GM15510 (cell line): ENCODE measurements around the gene C13orf46.

Source experiments
- POLR2A ChIP-seq: IDR thresholded peaks from 3 replicates; pipeline ENCODE4 v1.6.1; 2011; ENCODE audit warnings: borderline replicate concordance; ENCODE audit not compliant: insufficient read length; ENCODE audit errors: extremely low read depth

C13orf46 gene

DNA sequence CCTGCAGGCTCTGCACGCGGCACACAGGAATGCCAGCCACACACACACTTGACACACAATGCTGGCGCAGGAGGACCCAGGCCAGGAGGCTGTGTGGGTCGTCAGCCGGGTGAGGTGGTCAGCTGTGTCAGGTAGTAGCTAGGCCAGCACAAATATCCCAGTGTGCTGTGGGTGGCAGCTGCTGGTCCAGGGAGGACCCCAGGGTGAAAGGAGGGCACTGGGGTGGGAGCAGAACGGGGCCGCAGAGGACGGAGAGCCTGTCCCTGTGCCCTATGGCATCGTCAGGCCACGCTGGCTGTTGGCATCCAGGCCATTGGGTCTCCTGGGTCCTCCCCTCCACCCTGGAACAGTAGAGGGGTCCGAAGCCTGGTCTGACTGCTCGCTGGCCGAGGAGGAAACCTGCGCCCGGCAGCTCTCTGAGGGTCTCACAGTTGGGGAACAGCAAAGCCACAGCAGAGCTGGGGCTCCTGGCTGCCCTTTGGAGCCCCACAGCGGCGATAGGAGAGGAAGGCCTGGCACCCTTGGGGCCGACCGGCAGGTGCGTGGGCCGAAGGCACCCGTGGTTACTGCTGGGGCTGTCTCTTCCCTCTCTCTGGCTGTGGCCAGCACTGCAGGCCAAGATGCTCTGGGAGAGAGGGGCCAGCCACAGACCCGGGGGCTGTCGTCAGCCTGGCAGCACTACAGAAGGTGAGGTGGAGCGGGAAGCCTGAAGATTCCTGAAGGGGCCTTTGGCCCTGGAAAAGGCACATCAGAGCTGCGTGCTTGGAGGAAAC is 27.3 kb downstream of the C13orf46 start:
- TF ChIP-seq POLR2A: no peak

DNA sequence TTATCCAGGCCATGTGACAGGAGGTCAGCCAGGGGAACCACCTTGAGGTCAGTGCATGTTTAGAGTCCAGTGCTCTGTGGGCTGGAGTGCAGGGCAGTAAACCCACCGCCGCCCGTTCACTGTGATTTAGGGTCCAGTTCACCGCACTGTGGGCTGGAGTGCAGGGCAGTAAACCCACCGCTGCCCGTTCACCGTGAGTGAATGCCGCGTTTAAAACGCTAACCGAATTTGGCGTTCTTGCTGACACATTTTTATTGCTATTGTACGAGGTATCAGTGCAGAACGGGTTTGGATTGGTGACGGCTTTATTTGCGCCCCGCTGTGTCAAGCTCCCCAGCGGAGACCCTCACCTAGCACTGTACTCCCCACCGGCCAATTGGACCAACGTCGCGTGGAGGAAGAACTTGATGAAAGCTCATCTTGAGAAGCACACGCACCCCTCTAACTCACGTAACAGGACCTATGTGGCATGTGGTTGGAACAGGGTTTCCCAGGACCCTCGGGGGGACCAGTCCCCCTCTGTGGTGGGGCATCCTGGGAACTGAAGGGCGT is 27.9 kb downstream of the C13orf46 start:
- no peak for TF ChIP-seq POLR2A

DNA sequence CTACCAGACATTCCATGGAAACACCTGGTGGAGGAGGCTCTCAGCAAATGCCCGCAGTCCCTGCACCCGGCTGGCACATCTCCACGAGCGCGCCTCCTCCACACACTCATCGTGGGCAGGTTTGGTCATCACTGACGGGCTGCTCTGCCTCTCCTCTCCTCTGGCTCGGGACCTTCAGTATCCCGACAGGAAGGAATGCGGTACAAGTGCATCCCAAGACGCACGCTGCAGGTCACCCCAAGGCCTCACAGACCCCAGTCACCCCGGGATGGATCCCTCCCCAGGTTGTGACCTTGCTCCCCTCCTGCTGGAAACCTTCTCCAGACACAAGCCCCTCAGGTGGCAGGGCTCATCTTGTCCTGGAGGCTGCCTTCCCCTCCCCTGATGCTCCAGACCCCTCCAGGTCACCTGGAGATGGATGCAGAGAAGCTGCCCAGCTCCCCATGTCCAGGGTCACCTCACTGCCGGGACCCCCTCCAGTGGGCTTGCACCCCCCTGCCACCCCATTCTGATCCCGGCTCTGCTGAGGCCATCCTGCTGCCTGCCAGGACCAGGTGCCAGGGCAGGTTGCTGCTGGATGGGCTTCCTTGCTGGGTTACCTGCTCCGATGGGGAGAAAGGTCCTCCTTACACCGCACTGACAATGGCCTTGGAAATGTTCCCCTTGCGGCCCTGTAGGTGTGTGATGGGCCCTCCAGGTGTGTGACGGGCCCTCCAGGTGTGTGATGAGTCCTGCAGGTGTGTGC is 29.9 kb downstream of the C13orf46 start:
- no peak for TF ChIP-seq POLR2A

DNA sequence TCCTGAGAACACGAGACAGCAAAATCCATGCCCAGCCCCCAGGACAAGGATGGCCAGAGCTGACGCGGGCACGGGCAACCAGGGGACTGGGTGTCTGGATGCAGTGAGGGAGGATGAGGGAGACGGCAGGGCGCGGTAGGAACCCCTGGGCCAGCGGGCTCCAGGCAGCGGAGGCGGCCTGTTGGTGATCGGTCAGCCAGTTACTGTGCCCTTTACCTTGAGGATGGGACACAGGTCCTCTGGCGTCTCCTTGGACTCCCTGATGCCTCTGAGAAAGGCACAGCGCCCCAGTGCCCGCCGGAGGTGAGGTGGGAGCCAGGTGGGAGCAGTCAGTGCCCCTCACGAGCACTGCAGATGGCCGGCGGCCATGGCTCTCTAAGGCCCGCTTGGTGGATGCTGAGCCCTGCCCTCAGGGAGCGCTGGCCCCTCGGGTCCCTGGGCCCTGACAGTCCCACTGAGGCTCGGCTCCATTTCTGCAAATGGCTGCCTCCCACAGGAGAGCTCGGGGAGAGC is 31.2 kb downstream of the C13orf46 start:
- no peak for TF ChIP-seq POLR2A

DNA sequence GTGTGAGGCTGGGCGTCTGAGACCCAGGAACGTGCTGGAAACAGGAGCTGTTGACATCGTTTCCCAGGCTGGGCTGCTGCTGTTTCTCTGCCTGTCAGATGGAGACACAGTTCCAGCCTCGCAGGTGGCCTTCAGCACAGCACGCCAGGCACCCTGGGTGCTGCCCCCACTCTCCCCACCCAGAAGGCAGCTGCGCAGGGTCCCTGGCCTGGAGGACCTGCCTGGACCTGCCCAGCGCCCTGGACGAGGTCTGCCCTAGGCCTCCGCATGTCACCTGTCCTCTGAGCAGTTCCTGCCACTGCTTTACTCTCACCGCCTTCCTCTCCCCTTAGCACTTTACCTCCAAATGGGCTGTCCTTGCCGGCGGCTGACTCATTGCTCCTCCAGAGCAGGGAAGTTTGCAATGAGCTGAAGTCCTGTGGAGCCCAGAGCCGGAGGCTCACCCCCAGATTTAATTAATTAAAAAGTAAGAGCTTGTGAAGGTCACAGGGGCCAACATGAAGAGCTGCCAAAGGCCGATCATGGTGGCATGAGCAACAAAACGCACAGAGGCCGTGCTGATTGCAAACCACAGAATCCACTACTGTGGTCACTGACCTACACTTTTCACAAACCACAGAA is 32.2 kb downstream of the C13orf46 start:
- no peak for TF ChIP-seq POLR2A

DNA sequence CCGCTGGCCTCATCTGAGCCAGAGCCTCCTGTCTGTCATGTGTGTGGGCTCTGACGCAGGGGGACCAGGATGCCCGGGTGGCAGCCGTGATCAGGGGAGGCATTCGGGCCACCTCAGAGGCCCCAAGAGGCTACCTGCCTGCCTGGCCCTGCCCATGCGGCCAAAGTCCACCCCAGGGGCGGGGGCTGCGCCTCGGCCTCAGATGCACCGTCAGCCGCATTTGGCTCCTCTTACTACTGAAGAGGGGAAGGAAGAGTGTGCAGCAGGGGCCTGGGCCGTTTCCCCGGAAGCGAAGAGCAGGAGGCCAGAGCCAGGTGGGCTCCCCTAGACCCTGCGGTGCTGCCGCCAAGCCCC is 34.0 kb downstream of the C13orf46 start:
- TF ChIP-seq POLR2A: no peak

DNA sequence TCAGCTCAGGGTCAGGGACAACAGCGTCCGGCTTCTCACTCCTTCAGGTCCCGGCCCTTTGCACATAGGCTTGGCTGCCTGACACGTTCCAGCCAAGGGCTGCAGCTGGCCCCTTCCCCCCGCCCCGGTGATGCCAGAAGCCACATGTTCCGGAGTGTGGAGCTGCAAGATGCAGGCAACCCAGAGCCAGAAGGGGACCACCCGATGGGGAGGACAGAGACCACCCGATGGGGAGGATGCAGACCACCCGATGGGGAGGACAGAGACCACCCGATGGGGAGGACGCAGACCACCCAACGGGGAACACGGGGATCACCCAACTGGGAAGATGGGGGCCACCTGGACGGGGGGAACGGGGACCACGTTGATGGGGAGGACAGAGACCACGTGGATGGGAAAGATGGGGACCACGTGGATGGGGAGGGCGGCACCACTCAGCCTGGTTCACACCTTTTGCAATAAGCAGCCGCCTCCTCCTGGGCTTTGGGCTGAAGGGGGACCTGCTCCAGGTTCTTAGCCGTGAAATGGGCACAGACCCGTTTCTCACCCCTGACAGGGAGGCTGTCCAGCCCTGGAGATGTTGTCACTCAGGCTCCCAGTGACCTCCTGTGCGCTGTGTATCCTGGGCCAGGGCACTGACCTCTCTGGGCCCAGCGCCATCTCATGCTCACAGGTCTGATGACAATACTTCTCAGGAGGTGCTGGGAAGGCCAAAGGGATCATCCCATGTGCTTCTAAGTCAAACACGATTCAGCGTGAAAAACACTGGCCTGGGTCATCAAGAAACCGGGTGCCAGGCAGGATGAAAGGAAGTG is 34.5 kb downstream of the C13orf46 start:
- no peak for TF ChIP-seq POLR2A

DNA sequence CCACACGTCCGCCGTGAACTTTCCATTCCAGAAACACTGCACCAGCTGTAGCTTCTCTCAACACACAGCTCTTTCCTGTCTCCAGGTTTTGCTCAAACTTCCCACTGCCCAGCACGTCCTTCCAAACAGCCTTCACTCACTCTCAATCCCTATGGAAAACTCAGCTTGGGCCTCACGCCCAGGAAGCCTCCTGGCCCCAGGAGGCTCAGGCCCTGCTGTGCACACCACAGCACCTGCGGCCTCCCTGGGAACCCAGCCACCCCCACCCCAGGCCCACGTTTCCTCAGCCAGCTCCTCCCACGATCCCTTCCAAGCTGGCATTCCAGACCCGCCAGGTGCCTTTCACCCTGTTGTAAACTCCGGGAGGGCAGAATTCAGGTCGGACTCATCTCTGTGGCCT is 35.2 kb downstream of the C13orf46 start:
- TF ChIP-seq POLR2A: no peak

DNA sequence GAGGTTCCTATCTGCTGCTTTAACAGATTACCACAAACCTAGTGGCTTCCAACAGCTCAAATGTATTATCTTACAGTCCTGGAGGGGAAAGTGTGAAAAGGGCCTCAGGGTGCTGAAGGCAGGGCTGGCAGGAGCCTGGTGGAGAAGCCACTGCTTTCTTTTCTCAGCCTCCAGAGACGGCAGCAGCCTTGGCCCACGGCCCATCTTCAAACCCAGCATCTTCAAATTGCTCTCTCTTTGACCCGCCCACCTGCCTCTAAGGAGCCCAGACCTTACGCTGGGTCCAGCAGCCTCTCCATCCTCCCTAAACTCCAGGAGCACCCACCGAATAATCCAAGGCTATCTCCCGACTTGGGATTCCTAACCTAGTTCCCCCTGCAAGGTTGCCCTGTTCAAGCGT is 35.6 kb downstream of the C13orf46 start:
- no peak for TF ChIP-seq POLR2A

DNA sequence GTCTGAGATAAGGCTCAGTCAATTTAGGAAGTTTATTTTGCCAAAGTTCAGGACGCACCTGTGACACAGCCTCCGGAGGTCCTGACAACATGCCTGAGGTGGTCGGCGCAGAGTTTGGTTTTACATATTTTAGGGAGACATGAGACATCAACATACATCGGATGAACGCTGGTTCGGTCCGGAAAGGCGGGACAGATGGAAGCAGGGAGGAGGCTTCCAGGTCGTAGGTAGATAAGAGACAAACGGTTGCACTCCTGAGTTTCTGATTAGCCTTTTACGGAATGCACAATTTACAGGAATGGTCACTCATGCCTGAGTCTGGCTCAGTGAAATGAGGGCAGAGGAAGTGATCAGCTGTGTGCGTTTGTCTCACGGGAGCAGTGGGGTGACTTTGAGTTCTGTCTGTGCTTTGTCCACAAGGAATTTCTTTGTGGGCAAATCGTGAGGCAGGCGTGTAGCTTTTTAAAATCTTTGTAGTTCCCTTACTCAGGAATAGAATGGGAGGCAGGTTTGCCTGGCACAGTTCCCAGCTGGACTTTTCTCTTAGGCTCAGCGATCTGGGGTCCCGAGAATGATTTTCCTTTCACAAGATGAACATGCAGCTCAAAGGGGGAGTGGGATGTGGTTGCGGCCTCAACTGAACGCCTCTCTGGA is 36.2 kb downstream of the C13orf46 start:
- no peak for TF ChIP-seq POLR2A

DNA sequence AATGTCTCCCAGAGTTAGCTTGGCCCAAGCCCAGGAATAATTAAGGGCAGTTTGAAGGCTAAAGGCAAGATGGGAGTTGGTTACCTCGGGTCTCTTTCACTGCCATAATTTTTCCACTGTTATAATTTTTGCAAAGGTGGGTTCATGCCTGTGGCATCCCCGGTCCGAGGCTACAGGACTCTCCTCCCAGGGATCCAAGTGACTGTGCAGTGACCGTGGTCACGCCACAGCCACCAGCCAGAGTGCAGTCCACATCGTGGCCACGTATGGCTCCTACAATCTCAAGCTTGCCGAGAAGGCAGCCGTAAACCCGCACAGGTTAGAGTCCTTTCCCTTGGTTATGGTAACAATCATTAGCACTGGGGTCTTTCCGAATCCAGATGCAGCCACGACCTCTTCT is 36.8 kb downstream of the C13orf46 start:
- no peak for TF ChIP-seq POLR2A

DNA sequence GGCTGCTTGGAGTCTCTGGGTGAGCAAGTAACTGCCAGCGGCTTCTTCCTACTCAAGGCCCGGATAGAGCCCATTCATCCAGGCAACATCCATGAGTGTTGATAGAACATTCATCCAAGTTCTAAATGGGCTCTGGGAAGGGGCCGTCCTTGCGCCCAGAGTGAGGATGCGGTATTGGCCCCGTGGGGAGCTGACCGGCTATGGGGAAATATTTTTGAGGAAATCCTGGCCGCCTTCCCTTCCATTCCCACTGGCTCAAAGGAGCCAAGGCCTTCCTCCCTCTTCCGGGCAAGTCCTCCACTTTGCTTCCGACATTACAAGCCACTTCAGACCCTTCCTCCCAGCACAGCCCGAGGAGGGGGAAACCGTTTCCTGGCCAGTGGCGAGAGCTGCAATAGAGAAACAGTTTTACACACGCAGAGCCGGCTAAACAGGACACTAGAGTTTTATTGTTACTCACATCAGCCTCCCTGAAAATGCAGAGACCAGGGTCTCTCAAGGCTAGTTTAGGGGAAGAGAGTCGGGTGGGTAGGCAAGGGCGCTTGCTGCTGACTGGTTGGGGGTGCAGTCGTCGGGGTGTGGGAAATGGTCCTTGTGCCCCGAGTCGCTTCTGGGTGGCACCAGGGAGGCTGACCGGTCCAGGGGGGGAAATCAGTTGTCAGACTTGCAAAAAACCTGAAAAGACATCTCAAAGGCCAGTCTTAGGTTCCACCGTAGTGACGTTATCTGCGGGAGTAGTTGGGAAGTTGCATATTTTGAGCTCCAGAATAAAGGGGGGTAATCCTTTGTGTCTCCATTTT is 37.5 kb downstream of the C13orf46 start:
- TF ChIP-seq POLR2A: no peak
